Effector memory CD4-positive, alpha-beta T cell (primary cell): Measurements from ENCODE around the gene IRF8.

ENCODE experiments used
- DNase-seq, 3 donors: peaks; one replicate each; pipeline ENCODE4 v3.0.0-alpha.2; 2020
- H3K27ac ChIP-seq: 2 replicates; pipeline ENCODE4 v1.7.0; 2013; ENCODE audit warnings: mild to moderate bottlenecking, low read length, moderate library complexity; ENCODE audit not compliant: insufficient read depth, poor library complexity, severe bottlenecking
- H3K27me3 ChIP-seq: replicated peaks from 2 replicates; pipeline ENCODE4 v1.7.0; 2013; ENCODE audit warnings: mild to moderate bottlenecking, low read length; ENCODE audit not compliant: insufficient read depth, control insufficient read depth, poor library complexity, severe bottlenecking
- H3K36me3 ChIP-seq: 2 replicates; pipeline ENCODE4 v1.7.0; 2013; ENCODE audit warnings: mild to moderate bottlenecking, low read length, moderate library complexity; ENCODE audit not compliant: control insufficient read depth, insufficient read depth
- H3K4me1 ChIP-seq: 2 replicates; pipeline ENCODE4 v1.7.0; 2013; ENCODE audit warnings: low read length, mild to moderate bottlenecking; ENCODE audit not compliant: control insufficient read depth, insufficient read depth, poor library complexity, severe bottlenecking
- H3K4me3 ChIP-seq: 2 replicates; pipeline ENCODE4 v1.7.0; 2013; ENCODE audit warnings: low read length, low read depth, mild to moderate bottlenecking; ENCODE audit not compliant: insufficient read depth, poor library complexity, severe bottlenecking
- H3K9me3 ChIP-seq: 2 replicates; pipeline ENCODE4 v1.7.0; 2013; ENCODE audit warnings: mild to moderate bottlenecking, low read length, moderate library complexity; ENCODE audit not compliant: control insufficient read depth

The IRF8 gene

DNA sequence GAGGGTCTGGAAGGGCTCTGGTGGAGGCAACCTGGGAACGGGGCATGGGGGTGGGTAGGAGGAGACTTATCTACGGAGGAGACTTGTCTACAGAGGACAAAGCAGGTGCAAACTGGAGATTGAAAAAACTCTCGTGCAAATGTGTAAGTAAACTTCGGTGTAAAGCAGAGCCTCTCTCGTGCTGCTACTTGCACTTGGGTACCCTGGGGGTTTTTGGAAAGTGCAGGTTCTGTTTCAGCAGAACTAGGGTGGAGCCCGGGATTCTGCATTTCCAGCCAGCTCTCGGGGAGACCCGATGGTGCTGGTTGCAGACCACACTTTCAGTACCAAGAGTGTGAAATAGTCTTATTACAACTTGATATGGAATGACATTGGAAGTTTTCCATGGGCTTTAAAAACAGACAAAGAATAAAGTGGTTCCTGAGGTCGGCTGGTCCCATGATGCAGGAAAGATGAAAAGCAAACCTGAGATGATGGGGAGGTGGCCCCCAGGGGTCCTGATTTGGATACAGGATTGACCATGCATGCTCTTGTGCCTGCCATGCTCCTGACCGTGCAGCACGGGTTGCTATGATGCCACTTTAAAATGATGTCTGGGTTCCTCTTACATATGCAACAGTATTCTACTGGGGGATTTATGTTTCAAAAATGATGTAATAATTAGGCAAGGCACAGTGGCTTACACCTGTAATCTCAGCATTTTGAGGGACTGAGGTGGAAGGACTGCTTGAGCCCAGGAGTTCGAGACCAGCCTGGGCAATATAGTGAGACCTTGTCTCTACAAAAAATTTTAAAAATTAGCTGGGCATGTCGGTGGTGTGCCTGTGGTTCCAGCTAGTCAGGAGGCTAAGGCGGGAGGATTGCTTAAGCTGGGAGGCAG is 69.3 kb downstream of the IRF8 start:
- Histone ChIP-seq H3K4me3 (no peak overlapping the region), H3K27me3 (no peaks in the 10 kb centered on the region), H3K9me3 (no peaks in the 10 kb centered on the region), H3K4me1 (no peaks in the 10 kb centered on the region), H3K36me3 (no peaks in the 10 kb centered on the region), H3K27ac (no peak overlapping the region)
- DNase-seq, result no peak

DNA sequence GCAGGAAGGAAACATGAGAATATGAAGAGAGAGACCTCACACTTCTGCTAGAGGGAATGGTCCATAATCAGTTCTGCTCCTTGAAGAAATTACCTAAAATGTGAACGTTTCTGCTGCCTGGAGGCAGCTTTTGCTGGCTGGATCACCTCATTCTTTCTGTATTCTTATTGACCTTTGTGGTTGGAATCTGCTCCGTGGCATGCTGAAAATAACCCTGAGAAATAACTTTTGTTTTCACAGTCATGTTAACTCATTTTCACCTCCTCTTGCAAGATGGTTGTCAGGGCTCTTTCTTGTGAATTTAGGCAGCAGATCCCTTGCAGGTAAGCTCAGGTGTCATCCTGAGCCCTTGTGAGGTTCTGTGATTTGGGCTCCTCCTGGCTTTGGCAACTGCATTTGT is 70.2 kb downstream of the IRF8 start:
- H3K9me3 ChIP-seq, result no peaks in the 10 kb centered on the region
- H3K27me3 ChIP-seq, result no peaks in the 10 kb centered on the region
- H3K27ac ChIP-seq, result no peak overlapping the region
- no peak for DNase-seq
- no peaks in the 10 kb centered on the region for H3K4me1 ChIP-seq
- H3K4me3 ChIP-seq, result no peak overlapping the region
- H3K36me3 ChIP-seq, result no peaks in the 10 kb centered on the region

DNA sequence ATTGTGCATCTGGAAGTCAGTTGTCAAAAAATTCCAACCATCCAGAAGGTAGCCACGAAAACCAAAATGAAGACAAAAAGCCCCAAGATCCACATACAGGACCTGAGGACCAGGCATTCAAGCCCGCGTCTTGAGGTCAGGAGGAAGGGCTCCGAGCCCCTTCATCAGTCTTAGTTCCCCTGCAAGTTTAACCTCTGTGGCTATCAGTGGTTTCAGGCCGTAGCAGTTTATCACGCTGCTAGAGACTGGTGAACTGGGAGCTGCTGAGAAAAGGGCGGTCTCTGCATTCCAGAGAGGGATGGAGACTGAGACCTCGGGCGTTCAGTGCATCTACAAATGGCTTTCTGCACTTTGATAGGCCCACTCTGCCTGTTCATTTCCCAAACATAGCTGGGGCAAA is 70.6 kb downstream of the IRF8 start:
- H3K27ac ChIP-seq, result no peak overlapping the region
- no peaks in the 10 kb centered on the region for H3K9me3 ChIP-seq
- DNase-seq, result no peak
- no peak overlapping the region for H3K4me3 ChIP-seq
- no peaks in the 10 kb centered on the region for H3K36me3 ChIP-seq
- H3K27me3 ChIP-seq, result no peaks in the 10 kb centered on the region
- H3K4me1 ChIP-seq, result no peaks in the 10 kb centered on the region

DNA sequence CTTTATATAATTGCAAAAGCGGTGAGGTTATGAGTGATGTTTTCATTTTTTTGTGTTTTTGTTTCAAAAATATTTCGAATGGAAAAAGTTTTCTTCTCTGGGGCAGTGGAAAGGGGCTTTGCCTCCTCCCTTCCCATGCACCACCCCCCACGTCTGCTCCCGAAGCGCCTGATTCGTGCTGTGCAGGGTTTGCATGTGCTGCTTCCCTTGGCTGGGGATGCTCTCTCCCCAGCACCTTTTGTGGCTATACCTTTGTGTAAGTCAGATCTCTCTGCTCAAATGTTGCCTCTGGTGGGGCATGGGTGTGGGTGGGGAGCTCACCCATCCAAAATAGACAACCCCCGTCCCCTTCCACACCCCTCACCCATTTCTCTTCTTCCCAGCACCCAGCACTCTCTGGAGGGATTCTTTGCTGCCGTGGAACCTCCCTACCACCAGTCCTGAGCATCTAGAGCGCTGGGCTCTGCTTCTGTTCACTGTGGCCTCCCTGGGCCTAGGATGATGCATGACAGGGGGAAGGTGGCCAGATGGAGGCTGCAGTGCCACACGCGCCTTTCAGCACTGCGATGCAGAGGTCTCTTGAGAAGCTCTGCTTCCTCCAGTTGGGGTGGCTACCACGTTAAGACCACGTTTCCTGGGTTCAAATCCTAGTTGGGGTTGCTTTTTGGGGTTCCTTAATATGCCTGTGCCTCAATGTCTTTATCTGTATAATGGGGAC is 71.2 kb downstream of the IRF8 start:
- H3K27ac ChIP-seq, result no peak overlapping the region
- H3K9me3 ChIP-seq, result no peaks in the 10 kb centered on the region
- H3K4me1 ChIP-seq, result no peaks in the 10 kb centered on the region
- no peak for DNase-seq
- H3K36me3 ChIP-seq, result no peaks in the 10 kb centered on the region
- no peak overlapping the region for H3K4me3 ChIP-seq
- H3K27me3 ChIP-seq, result no peaks in the 10 kb centered on the region

DNA sequence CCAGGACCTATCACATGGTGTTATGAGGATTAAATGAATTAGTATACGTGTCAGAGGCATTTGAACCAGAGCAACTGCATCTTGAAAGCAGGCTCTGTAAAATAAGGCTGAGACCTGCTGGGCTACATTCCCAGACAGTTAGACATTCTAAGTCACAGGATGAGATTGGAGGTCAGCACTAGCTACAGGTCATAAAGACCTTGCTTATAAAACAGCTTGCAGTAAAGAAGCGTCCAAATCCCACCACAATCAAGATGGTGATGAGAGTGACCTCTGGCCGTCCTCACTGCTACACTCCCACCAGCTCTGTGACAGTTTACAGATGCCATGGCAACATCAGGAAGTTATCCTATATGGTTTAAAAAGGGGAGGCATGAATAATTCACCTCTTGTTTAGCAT is 71.8 kb downstream of the IRF8 start:
- no peaks in the 10 kb centered on the region for H3K4me1 ChIP-seq
- H3K9me3 ChIP-seq, result no peaks in the 10 kb centered on the region
- DNase-seq, result no peak
- H3K27ac ChIP-seq, result no peak overlapping the region
- no peaks in the 10 kb centered on the region for H3K36me3 ChIP-seq
- H3K27me3 ChIP-seq, result no peaks in the 10 kb centered on the region
- no peak overlapping the region for H3K4me3 ChIP-seq
